ENCODE results near the gene HPSE2. TPM values are rescaled to one million over a fixed set of nuclear protein-coding genes. Genes with fewer than 3 reads are reported as not detected.

The HPSE2 gene
- total RNA-seq, 1 experiment from 2014 or later: 0.05 TPM

GRCh38 chr10:98610301-98610700 lies 625.4 kb downstream of the HPSE2 start:
- Histone ChIP-seq H3K9me2 (ENCODE audit: insufficient read depth) (no peaks in the 10 kb centered on the region), H3K79me2 (ENCODE audit: insufficient read depth, low read length) (no peaks in the 10 kb centered on the region), H2AFZ (ENCODE audit: low read depth, low read length, poor library complexity, severe bottlenecking) (no peak overlapping the region), H3K4me3 (replicated peaks in 1 of 2; ENCODE audit: low read depth in 1 of 2, low read length in 2 of 2) (no peak overlapping the region), H3K27me3 (ENCODE audit: insufficient read depth, low read length) (peaks cover 53% of the 10 kb centered on the region), H3K9me3 (ENCODE audit: control insufficient read depth in 1 of 2, insufficient read depth in 1 of 2, low read depth in 1 of 2, low read length in 2 of 2) (no peaks in the 10 kb centered on the region), H3K4me1 (ENCODE audit: control insufficient read depth in 1 of 2, insufficient read depth in 2 of 2, low read length in 2 of 2) (no peaks in the 10 kb centered on the region), H3K27ac (ENCODE audit: low read depth, low read length) (no peak overlapping the region), H3K9ac (ENCODE audit: low read length) (no peak overlapping the region), H4K20me1 (ENCODE audit: insufficient read depth) (no peaks in the 10 kb centered on the region), H3K36me3 (ENCODE audit: control insufficient read depth in 1 of 2, insufficient read depth in 2 of 2, low read length in 2 of 2) (no peaks in the 10 kb centered on the region), H3K4me2 (ENCODE audit: low read length) (no peak overlapping the region)
- RAD21 ChIA-PET (ENCODE audit: low non-redundant PET in 1 of 2, low total read pairs in 2 of 2, uncharacterized antibody in 2 of 2, unreplicated experiment in 2 of 2): no interaction called here
- ATAC-seq (no peak), DNase-seq (ENCODE audit: low read depth, low spot score) (no peak)
- intact Hi-C loops (cut with micrococcal nuclease): no loop called here
- CTCF ChIA-PET: no interaction called here
- POLR2A ChIA-PET: no interaction called here
- TF ChIP-seq FOSL1 (IDR thresholded peaks at IDR 0.05; ENCODE audit: low read depth): no peak
- TF ChIP-seq ZBTB33 (IDR thresholded peaks at IDR 0.05; ENCODE audit: extremely low read depth, insufficient replicate concordance, low read length): no peak
- TF ChIP-seq, protein P1, sequence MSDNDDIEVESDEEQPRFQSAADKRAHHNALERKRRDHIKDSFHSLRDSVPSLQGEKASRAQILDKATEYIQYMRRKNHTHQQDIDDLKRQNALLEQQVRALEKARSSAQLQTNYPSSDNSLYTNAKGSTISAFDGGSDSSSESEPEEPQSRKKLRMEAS (IDR thresholded peaks at IDR 0.05): no peak
- TF ChIP-seq ATF3 (IDR thresholded peaks at IDR 0.05): no peak
- no peak for TF ChIP-seq SRF (IDR thresholded peaks at IDR 0.05; ENCODE audit: low read depth)
- TF ChIP-seq CBX3 (IDR thresholded peaks at IDR 0.05; ENCODE audit: low read depth): no peak
- no peak for TF ChIP-seq YY1 (IDR thresholded peaks at IDR 0.05; ENCODE audit: extremely low read depth, insufficient replicate concordance, low read depth, low read length)
- no peak for TF ChIP-seq RAD21 (IDR thresholded peaks at IDR 0.05; ENCODE audit: low read depth)
- no peak for TF ChIP-seq SP1 (IDR thresholded peaks at IDR 0.05; ENCODE audit: low read depth)
- no peak for TF ChIP-seq SIN3A (IDR thresholded peaks at IDR 0.05; ENCODE audit: low read depth)
- TF ChIP-seq EZH2phosphoT487 (IDR thresholded peaks at IDR 0.05; ENCODE audit: borderline replicate concordance): no peak
- TF ChIP-seq ZNF274 (IDR thresholded peaks at IDR 0.05; ENCODE audit: low read depth, low read length): no peak
- no peak for TF ChIP-seq ZFX (IDR thresholded peaks at IDR 0.05)
- no peak for TF ChIP-seq POLR2A (IDR thresholded peaks at IDR 0.05; ENCODE audit: borderline replicate concordance, extremely low read depth, insufficient read depth, insufficient read length)
- TF ChIP-seq JUND (IDR thresholded peaks at IDR 0.05): no peak
- TF ChIP-seq POLR2AphosphoS5 (IDR thresholded peaks at IDR 0.05; ENCODE audit: low read depth, low read length): no peak
- BruUV-seq (replicated peaks): no TSS peak

Data from HCT116 (cell line).